Naive thymus-derived CD4-positive, alpha-beta T cell (primary cell): ENCODE data around the gene LPAR1. TPM values are rescaled to one million over a fixed set of nuclear protein-coding genes. Genes with fewer than 3 reads are reported as not detected.

Experiments
- ATAC-seq: fragments of 150-1000 bp; cut with Tn5 transposase; 2 replicates; pipeline ENCODE4 v1.10.0; 2021; ENCODE audit warnings: mild to moderate bottlenecking, moderate library complexity
- CTCF ChIA-PET: fragments of 350-600 bp; sonication (Branson Sonifier 250); formaldehyde crosslinking; loops from one replicate; lab custom pipeline; 2021; ENCODE audit warnings: antibody characterized with exemption; lab: Charles Lee
- POLR2A ChIA-PET: fragments of 350-600 bp; sonication (Branson Sonifier 250); formaldehyde crosslinking; loops from one replicate; lab custom pipeline; 2021; ENCODE audit warnings: antibody characterized with exemption, inconsistent platforms; lab: Charles Lee
- DNase-seq, 9 donors: peaks; one replicate each; pipeline versions ENCODE4 v3.0.0 to v3.0.0-alpha.2; 2020 to 2022; ENCODE audit warnings: mixed read lengths in 1 of 9
- H3K27ac ChIP-seq: one replicate; pipeline ENCODE4 v1.7.0; 2013; ENCODE audit warnings: mild to moderate bottlenecking, low read depth, low read length, moderate library complexity
- H3K27me3 ChIP-seq, 2 donors: one replicate each; pipeline ENCODE4 v1.7.0; 2013; ENCODE audit warnings: low read length in 2 of 2, mild to moderate bottlenecking in 2 of 2, moderate library complexity in 2 of 2; ENCODE audit not compliant: control insufficient read depth in 2 of 2, insufficient read depth in 2 of 2
- H3K36me3 ChIP-seq, 3 experiments: 1 replicate in 2 of 3; 2 replicates in 1 of 3; pipeline ENCODE4 v1.7.0; 2013; ENCODE audit warnings: low read length in 3 of 3, mild to moderate bottlenecking in 3 of 3, moderate library complexity in 1 of 3; ENCODE audit not compliant: insufficient read depth in 3 of 3, control insufficient read depth in 2 of 3
- H3K4me1 ChIP-seq, 2 donors: one replicate each; pipeline ENCODE4 v1.7.0; 2013; ENCODE audit warnings: low read length in 2 of 2, mild to moderate bottlenecking in 2 of 2, moderate library complexity in 1 of 2; ENCODE audit not compliant: control insufficient read depth in 2 of 2, insufficient read depth in 2 of 2
- H3K4me3 ChIP-seq: 2 replicates; pipeline ENCODE4 v1.7.0; 2013; ENCODE audit warnings: mild to moderate bottlenecking, low read length
- H3K9me3 ChIP-seq, 3 experiments: 1 replicate in 2 of 3; 2 replicates in 1 of 3; pipeline ENCODE4 v1.7.0; 2013; ENCODE audit warnings: low read length in 3 of 3; ENCODE audit not compliant: control insufficient read depth in 2 of 3
- H3K27ac Mint-ChIP-seq, 9 donors: one replicate each; pipeline ENCODE4 v1.8.0; 2020 to 2022; ENCODE audit warnings: mixed read lengths in 9 of 9, mild to moderate bottlenecking in 8 of 9, moderate library complexity in 5 of 9, inconsistent platforms in 2 of 9
- H3K27me3 Mint-ChIP-seq, 5 donors: one replicate each; pipeline ENCODE4 v1.8.0; 2021 to 2022; ENCODE audit warnings: mixed read lengths in 5 of 5, mild to moderate bottlenecking in 1 of 5
- H3K36me3 Mint-ChIP-seq, 5 donors: one replicate each; pipeline ENCODE4 v1.8.0; 2020 to 2022; ENCODE audit warnings: mixed read lengths in 5 of 5, mild to moderate bottlenecking in 3 of 5, inconsistent platforms in 1 of 5
- H3K4me1 Mint-ChIP-seq, 7 donors: one replicate each; pipeline ENCODE4 v1.8.0; 2020 to 2022; ENCODE audit warnings: mixed read lengths in 7 of 7, mild to moderate bottlenecking in 3 of 7, inconsistent platforms in 1 of 7
- H3K4me3 Mint-ChIP-seq, 10 donors: one replicate each; pipeline ENCODE4 v1.8.0; 2020 to 2022; ENCODE audit warnings: mild to moderate bottlenecking in 10 of 10, mixed read lengths in 10 of 10, moderate library complexity in 6 of 10, inconsistent platforms in 2 of 10
- H3K9me3 Mint-ChIP-seq, 11 donors: one replicate each; pipeline ENCODE4 v1.8.0; 2020 to 2022; ENCODE audit warnings: mixed read lengths in 11 of 11, mild to moderate bottlenecking in 4 of 11, inconsistent platforms in 1 of 11, moderate library complexity in 1 of 11
- intact Hi-C, 2 donors: fragments of 100-400 bp; cut with micrococcal nuclease; formaldehyde crosslinking; loops; one replicate each; pipeline ENCODE4 v1.15.1; 2023
- polyA plus RNA-seq, 2 donors: library from polyadenylated mRNA; unstranded; fragments of 300-500 nt; fragmentation: Illumina TruSeq; gene quantifications; one replicate each; pipeline ENCODE4 v1.2.3, GENCODE V29; 2021
- total RNA-seq, 6 experiments: library from RNA in 5 of 6; stranded (reverse) in 5 of 6; gene quantifications; 1 replicate in 5 of 6; 2 replicates in 1 of 6; pipeline ENCODE4 v1.2.3 and lab custom pipeline; 2021 to 2026

Gene LPAR1
- total and polyA plus RNA-seq, 7 experiments from 2014 or later, result 0.13 to 1.9 (median 0.45) TPM; not detected in 4

- CTCF ChIA-PET, result no interaction called here
Observed at GRCh38 chr9:110887276-110887675, 151.0 kb downstream of the LPAR1 start.

GRCh38 chr9:110886832-110887231 is 151.4 kb downstream of the LPAR1 start:
- Mint-ChIP-seq H3K9me3 (peaks cover 0 to 5% (median 0%) of the 10 kb centered on the region in 11 donors), H3K4me3 (no peak overlapping the region), H3K27ac (no peak overlapping the region), H3K27me3 (no peaks in the 10 kb centered on the region), H3K36me3 (no peaks in the 10 kb centered on the region), H3K4me1 (no peaks in the 10 kb centered on the region)
- no peak for ATAC-seq
- Histone ChIP-seq H3K4me1 (no peaks in the 10 kb centered on the region), H3K27ac (no peak overlapping the region), H3K36me3 (no peaks in the 10 kb centered on the region), H3K4me3 (no peak overlapping the region), H3K9me3 (no peaks in the 10 kb centered on the region), H3K27me3 (no peaks in the 10 kb centered on the region)
- CTCF ChIA-PET, result no interaction called here
- POLR2A ChIA-PET, result no interaction called here
- no peak for DNase-seq
- intact Hi-C loops, result no loop called here

More at GRCh38 chr9:110887276-110887675, 151.0 kb downstream of the LPAR1 start:
- Histone ChIP-seq H3K27me3 (no peaks in the 10 kb centered on the region), H3K4me3 (no peak overlapping the region), H3K9me3 (no peaks in the 10 kb centered on the region), H3K4me1 (no peaks in the 10 kb centered on the region), H3K27ac (no peak overlapping the region), H3K36me3 (no peaks in the 10 kb centered on the region)
- Mint-ChIP-seq H3K4me1 (no peaks in the 10 kb centered on the region), H3K9me3 (peaks cover 0 to 5% (median 0%) of the 10 kb centered on the region in 11 donors), H3K27ac (no peak overlapping the region), H3K36me3 (no peaks in the 10 kb centered on the region), H3K27me3 (no peaks in the 10 kb centered on the region), H3K4me3 (no peak overlapping the region)
- ATAC-seq (no peak), DNase-seq (no peak)
- intact Hi-C loops, result no loop called here
- POLR2A ChIA-PET, result interaction anchor here (0.6 kb wide), 1 partner anchor 16 kb away, joined by 7 read pairs; no protein-coding TSS in a partner anchor

- no peaks in the 10 kb centered on the region for H3K9me3 ChIP-seq
- no peaks in the 10 kb centered on the region for H3K4me1 ChIP-seq
- intact Hi-C loops, result no loop called here
- Mint-ChIP-seq H3K27ac (no peak overlapping the region), H3K27me3 (peaks cover 0 to 9% (median 4%) of the 10 kb centered on the region in 5 donors), H3K4me1 (peaks cover 0 to 3% (median 0%) of the 10 kb centered on the region in 7 donors), H3K9me3 (peaks cover 0 to 6% (median 3%) of the 10 kb centered on the region in 11 donors), H3K36me3 (no peaks in the 10 kb centered on the region), H3K4me3 (no peak overlapping the region)
- ATAC-seq (no peak), DNase-seq (no peak)
- no peaks in the 10 kb centered on the region for H3K27me3 ChIP-seq
- CTCF ChIA-PET, result no interaction called here
- H3K4me3 ChIP-seq, result no peak overlapping the region
- no peak overlapping the region for H3K27ac ChIP-seq
- POLR2A ChIA-PET, result no interaction called here
- H3K36me3 ChIP-seq, result no peaks in the 10 kb centered on the region
Observed at GRCh38 chr9:110880189-110880588, 158.1 kb downstream of the LPAR1 start.

- intact Hi-C loops, result no loop called here
- POLR2A ChIA-PET, result no interaction called here
- Mint-ChIP-seq H3K27me3 (peaks cover 0 to 20% (median 12%) of the 10 kb centered on the region in 5 donors), H3K4me3 (no peak overlapping the region), H3K36me3 (no peaks in the 10 kb centered on the region), H3K9me3 (peaks cover 0 to 7% (median 4%) of the 10 kb centered on the region in 11 donors), H3K4me1 (peaks cover 0 to 3% (median 0%) of the 10 kb centered on the region in 7 donors), H3K27ac (no peak overlapping the region)
- H3K4me1 ChIP-seq, result no peaks in the 10 kb centered on the region
- no peaks in the 10 kb centered on the region for H3K27me3 ChIP-seq
- CTCF ChIA-PET, result no interaction called here
- no peak for DNase-seq
- no peak overlapping the region for H3K27ac ChIP-seq
- H3K9me3 ChIP-seq, result no peaks in the 10 kb centered on the region
- H3K36me3 ChIP-seq, result no peaks in the 10 kb centered on the region
- H3K4me3 ChIP-seq, result no peak overlapping the region
- no peak for ATAC-seq
Observed at GRCh38 chr9:110877374-110877773, 160.9 kb downstream of the LPAR1 start.

DNA sequence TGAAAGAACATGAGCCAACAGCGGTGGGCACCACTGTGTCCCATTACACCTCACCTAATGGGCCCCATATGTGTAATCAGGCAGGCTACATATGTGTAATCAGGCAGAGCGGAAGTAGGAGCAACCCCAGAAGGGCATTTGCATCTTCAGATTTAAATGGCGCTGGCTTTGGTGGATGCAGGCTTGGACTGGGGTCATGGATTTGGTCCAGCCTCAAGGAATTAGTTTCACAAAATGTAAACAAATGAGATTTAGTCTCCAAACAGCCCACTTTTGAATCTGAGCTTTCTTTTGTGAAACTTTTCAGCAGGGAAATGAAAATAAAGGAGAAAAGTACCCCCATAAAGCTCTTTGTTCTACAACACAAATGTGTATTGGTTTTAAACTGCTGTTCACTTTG is 161.3 kb downstream of the LPAR1 start:
- Histone ChIP-seq H3K9me3 (no peaks in the 10 kb centered on the region), H3K27ac (no peak overlapping the region)
- ATAC-seq, result no peak

DNA sequence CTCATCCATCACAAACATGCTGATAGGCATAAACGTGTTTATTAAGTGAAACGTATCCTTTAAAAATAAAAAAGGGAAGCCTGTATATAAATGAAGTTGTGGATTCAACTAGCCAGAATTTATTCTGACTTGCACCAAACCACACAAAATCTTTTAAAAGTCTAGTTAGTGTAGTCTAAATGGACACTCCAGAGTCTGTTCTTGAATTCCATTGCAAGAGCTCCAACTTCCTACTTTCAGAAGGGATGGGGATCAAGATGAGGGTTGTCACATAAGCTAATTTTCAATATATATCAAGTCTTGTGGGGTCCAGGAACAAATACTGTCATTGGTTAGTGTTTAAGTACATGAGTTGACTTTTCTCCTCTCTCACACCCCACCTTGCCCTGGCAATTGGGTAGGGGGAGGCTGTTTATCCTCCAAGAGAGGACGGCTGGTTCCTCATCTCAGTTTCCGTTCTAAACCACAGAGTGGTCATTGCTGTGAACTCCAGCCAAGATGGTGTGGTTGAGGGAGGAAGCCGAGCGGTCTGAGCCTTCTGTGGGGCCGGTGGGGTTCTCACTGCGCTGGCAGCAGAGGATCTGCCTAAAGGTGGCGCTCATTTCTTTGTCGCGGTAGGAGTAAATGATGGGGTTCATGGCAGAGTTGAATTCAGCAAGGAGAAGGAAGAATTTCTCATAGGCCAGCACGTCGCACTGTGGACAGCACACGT is 163.2 kb downstream of the LPAR1 start:
- H3K27ac Mint-ChIP-seq, result no peak overlapping the region
- H3K4me3 Mint-ChIP-seq, result no peak overlapping the region
- H3K4me1 Mint-ChIP-seq, result peaks cover 0 to 3% (median 0%) of the 10 kb centered on the region in 7 donors
- POLR2A ChIA-PET, result no interaction called here
- DNase-seq (no peak), ATAC-seq (peak; percentile 87)
- H3K9me3 ChIP-seq, result no peaks in the 10 kb centered on the region
- CTCF ChIA-PET, result no interaction called here
- peaks cover 0 to 24% (median 12%) of the 10 kb centered on the region in 5 donors for H3K27me3 Mint-ChIP-seq
- no peaks in the 10 kb centered on the region for H3K4me1 ChIP-seq
- intact Hi-C loops, result no loop called here
- no peaks in the 10 kb centered on the region for H3K27me3 ChIP-seq
- peaks cover 0 to 7% (median 4%) of the 10 kb centered on the region in 11 donors for H3K9me3 Mint-ChIP-seq
- H3K27ac ChIP-seq, result no peak overlapping the region
- no peaks in the 10 kb centered on the region for H3K36me3 ChIP-seq
- H3K4me3 ChIP-seq, result no peak overlapping the region
- no peaks in the 10 kb centered on the region for H3K36me3 Mint-ChIP-seq

More for the DNA sequence above, 161.3 kb downstream of the LPAR1 start:
- no peaks in the 10 kb centered on the region for H3K4me1 ChIP-seq
- H3K36me3 ChIP-seq, result no peaks in the 10 kb centered on the region
- no peak overlapping the region for H3K4me3 ChIP-seq
- H3K9me3 Mint-ChIP-seq, result peaks cover 0 to 7% (median 4%) of the 10 kb centered on the region in 11 donors
- ChIA-PET POLR2A (no interaction called here), CTCF (no interaction called here)
- H3K27me3 Mint-ChIP-seq, result peaks cover 0 to 24% (median 12%) of the 10 kb centered on the region in 5 donors
- peaks cover 0 to 3% (median 0%) of the 10 kb centered on the region in 7 donors for H3K4me1 Mint-ChIP-seq
- H3K27me3 ChIP-seq, result no peaks in the 10 kb centered on the region
- intact Hi-C loops, result no loop called here
- no peak overlapping the region for H3K27ac Mint-ChIP-seq
- no peak for DNase-seq
- H3K4me3 Mint-ChIP-seq, result no peak overlapping the region
- no peaks in the 10 kb centered on the region for H3K36me3 Mint-ChIP-seq

GRCh38 chr9:110872920-110873319 is 165.3 kb downstream of the LPAR1 start:
- H3K4me3 Mint-ChIP-seq, result no peak overlapping the region
- no peaks in the 10 kb centered on the region for H3K27me3 ChIP-seq
- no peaks in the 10 kb centered on the region for H3K36me3 ChIP-seq
- intact Hi-C loops, result no loop called here
- DNase-seq (no peak), ATAC-seq (no peak)
- no peaks in the 10 kb centered on the region for H3K4me1 ChIP-seq
- no peaks in the 10 kb centered on the region for H3K36me3 Mint-ChIP-seq
- H3K27ac ChIP-seq, result no peak overlapping the region
- peaks cover 0 to 10% (median 2%) of the 10 kb centered on the region in 11 donors for H3K9me3 Mint-ChIP-seq
- H3K4me3 ChIP-seq, result no peak overlapping the region
- ChIA-PET POLR2A (no interaction called here), CTCF (no interaction called here)
- H3K9me3 ChIP-seq, result no peaks in the 10 kb centered on the region
- H3K27me3 Mint-ChIP-seq, result peaks cover 0 to 24% (median 12%) of the 10 kb centered on the region in 5 donors
- H3K4me1 Mint-ChIP-seq, result peaks cover 0 to 4% (median 0%) of the 10 kb centered on the region in 7 donors
- no peak overlapping the region for H3K27ac Mint-ChIP-seq
